ENCODE measurements around the gene AKAP7.
"Not testable (repeated sequence)": the region's sequence is repeated elsewhere in the genome, so short reads cannot be mapped to it uniquely, and the experiment has no call there.

Gene AKAP7

DNA sequence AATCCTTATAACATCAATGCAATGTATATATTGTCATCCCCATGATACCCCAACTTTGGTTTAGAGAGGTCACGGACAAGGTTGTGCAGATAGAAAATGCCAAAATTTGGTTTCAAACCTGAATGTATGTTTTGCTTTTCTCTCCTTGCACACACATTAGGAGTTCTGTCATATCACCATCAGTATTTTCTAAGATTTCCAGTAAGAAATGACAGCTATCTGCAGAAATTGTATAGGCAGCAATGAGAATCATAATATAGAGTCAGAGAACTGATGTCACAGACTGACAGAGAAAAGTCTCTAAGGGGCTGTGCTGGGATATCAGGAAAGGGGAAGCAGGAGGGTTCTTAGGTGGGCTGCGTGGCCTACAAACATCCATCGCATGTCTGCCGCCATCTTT lies 140.0 kb downstream of the AKAP7 start:
- peaks cover 25% of the 10 kb centered on the region for H3K36me3 Mint-ChIP-seq
- no peaks in the 10 kb centered on the region for H3K4me1 Mint-ChIP-seq
- H3K27ac Mint-ChIP-seq = no peak overlapping the region
- no peak overlapping the region for H3K4me3 Mint-ChIP-seq
- H3K9me3 Mint-ChIP-seq = peaks cover 8% of the 10 kb centered on the region
- ATAC-seq = no peak
- no peaks in the 10 kb centered on the region for H3K27me3 Mint-ChIP-seq

DNA sequence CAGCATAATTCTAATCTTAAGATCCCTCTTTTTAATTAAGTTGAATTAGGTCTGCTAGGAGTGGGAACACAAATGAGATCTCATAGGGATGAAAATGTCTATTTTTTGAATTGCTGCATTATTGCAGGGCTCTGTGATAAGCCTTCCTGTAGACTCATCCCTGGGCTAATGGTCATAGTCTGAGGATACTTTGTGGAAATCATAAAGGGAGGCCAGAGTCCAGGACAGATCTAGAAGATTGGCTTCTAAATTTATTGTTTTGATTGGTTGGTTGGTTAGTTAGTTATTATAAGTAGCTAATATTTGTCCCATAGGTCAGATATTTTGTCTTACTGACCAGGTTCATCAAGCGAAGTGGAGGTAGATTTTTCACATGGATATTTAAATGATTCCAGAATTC lies 142.3 kb downstream of the AKAP7 start:
- peaks cover 10% of the 10 kb centered on the region for H3K4me1 Mint-ChIP-seq
- peaks cover 24% of the 10 kb centered on the region for H3K36me3 Mint-ChIP-seq
- H3K4me3 Mint-ChIP-seq = no peak overlapping the region
- H3K27me3 Mint-ChIP-seq = no peaks in the 10 kb centered on the region
- peaks cover 8% of the 10 kb centered on the region for H3K9me3 Mint-ChIP-seq
- no peak overlapping the region for H3K27ac Mint-ChIP-seq
- no peak for ATAC-seq

DNA sequence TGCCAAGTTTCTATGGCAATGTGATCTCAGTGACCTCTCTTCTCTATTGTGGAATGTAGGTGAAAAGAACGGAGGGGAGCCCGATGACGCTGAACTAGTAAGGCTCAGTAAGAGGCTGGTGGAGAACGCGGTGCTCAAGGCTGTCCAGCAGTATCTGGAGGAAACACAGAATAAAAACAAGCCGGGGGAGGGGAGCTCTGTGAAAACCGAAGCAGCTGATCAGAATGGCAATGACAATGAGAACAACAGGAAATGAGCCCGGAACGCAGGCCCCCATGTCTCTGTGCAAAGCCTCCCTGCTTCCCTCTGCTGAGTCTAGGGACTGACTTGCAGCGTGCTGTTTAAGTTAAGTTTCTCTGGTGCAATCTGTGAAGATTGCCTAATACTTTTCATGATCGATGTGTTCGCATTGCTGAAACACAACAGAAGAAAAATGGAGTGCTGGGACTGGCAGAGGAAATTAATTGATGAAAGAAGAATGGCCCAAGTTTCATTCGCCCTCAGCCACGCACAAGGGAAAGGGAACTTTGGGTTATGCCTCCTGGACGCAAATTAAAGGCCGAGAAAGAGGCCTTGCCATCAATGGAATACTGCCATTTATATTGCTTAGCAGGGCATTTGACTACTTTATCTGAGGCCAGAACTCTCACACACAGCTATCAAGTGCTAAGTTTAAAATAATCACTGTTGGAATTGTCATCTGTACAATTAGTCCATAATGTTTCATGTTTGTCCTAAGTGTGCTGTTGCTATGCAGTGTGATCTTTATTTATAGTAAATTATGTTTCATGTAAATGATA lies 146.4 kb downstream of the AKAP7 start:
- H3K36me3 Mint-ChIP-seq = peaks cover 8% of the 10 kb centered on the region
- H3K4me1 Mint-ChIP-seq = peaks cover 10% of the 10 kb centered on the region
- H3K9me3 Mint-ChIP-seq = peaks cover 8% of the 10 kb centered on the region
- peak overlapping the region; percentile 46 for H3K4me3 Mint-ChIP-seq
- H3K27me3 Mint-ChIP-seq = no peaks in the 10 kb centered on the region
- ATAC-seq = peak; percentile 72
- peak overlapping the region; percentile 77 for H3K27ac Mint-ChIP-seq

DNA sequence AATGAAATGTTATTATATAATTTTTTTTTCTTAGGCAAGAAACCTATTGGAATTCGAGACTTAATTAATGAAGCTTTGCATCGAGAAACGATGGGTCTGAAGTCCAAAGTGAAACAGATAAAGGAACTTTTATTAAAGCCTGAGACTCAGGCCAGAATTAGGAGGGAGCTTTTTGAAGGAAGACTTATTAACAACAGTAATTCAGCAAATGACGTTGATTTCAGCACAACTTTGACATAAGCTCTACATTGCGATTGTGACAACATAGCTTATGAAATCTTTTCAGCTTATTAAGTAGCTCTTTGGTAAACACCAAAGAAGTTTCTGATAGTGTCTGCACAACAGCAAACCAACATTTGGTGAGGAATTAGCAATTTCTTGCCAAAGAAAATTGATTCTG lies 147.1 kb downstream of the AKAP7 start:
- Mint-ChIP-seq H3K27ac (no peak overlapping the region), H3K9me3 (peaks cover 8% of the 10 kb centered on the region), H3K27me3 (no peaks in the 10 kb centered on the region), H3K4me1 (peaks cover 10% of the 10 kb centered on the region), H3K36me3 (peaks cover 8% of the 10 kb centered on the region), H3K4me3 (no peak overlapping the region)
- no peak for ATAC-seq

DNA sequence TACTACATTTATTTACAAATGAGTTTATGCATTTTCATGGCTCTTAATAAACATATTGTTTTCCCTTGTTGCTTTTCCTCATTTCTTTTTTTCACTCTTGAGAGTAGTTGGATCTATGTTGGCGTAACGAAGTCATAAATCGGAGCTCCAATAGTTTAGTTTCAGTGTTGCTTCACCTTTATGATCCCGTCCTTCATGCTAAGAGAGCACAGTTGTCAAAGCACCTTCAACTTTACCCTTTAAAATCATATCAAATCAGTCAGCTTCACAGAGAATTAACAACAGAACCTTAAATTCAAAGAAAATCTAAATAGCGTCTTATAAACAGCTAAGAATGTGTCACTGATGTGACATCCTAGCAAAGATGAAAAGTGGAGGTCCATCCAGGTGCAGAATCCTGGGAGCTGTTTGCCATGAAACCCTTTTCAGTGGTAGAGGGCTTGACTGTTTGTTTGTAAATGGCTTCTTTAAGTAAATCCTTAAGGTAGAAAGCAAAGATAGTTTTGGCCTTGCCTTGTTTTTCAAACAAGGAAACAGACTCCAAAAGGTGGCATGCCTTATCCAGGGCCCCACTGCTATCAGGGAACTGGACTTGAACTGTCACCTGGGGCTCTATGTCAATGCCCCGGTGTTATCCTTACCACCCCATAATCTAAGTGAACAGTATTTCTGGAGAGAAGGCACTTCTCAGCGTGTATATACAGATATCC lies 148.4 kb downstream of the AKAP7 start:
- Mint-ChIP-seq H3K27ac (no peak overlapping the region), H3K4me3 (no peak overlapping the region)

DNA sequence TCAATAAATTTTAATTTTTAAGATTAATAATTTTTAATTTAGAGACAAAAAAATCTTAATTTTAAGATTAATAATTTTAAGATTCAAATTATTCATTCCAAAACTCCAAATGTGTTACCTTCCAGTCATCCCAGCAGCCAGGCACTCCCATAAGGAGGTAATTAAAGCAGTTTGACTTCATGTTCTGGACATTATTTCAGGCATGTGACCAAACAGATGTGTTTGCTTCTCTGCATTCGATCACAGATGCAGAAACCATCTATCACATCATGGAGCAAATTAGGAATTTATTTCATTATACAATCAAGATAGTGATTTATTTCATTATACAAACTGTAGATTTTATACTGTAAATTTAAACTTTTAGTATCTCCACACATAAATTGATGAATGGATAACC lies 150.3 kb downstream of the AKAP7 start:
- no peak overlapping the region for H3K27ac Mint-ChIP-seq
- H3K4me3 Mint-ChIP-seq = no peak overlapping the region
- H3K4me1 Mint-ChIP-seq = peaks cover 10% of the 10 kb centered on the region
- no peaks in the 10 kb centered on the region for H3K36me3 Mint-ChIP-seq
- no peaks in the 10 kb centered on the region for H3K27me3 Mint-ChIP-seq
- ATAC-seq = no peak
- no peaks in the 10 kb centered on the region for H3K9me3 Mint-ChIP-seq

More for the DNA sequence above, 148.4 kb downstream of the AKAP7 start:
- Mint-ChIP-seq H3K36me3 (peaks cover 3% of the 10 kb centered on the region), H3K4me1 (peaks cover 10% of the 10 kb centered on the region), H3K9me3 (peaks cover 4% of the 10 kb centered on the region), H3K27me3 (no peaks in the 10 kb centered on the region)
- ATAC-seq = no peak

DNA sequence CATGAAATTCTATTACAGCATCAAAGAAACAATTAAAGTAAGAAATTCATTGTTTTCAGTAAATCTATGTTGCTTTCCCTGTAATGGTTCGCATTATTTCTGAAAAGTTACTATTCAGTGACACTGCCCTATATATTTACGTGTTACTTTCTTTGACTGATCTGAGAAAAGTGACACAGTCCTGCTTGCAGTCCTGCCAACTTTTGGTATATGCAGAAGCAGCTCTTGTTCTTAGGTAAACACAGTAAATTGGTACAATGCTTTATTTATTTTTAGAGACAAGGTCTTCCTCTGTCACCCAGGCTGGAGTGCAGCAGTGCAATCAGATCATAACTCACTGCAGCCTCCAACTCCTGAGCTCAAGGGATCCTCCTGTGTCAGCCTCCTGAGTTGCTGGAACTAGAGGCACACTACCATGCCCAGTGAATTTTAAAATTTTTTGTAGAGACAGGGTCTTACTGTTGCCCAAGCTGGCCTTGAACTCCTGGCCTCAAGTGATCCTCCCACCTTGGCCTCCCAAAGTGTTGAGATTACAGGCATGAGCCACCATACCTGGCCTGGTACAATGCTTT lies 151.3 kb downstream of the AKAP7 start:
- Mint-ChIP-seq H3K27ac (no peak overlapping the region), H3K36me3 (no peaks in the 10 kb centered on the region), H3K4me1 (peaks cover 3% of the 10 kb centered on the region), H3K4me3 (no peak overlapping the region), H3K27me3 (no peaks in the 10 kb centered on the region), H3K9me3 (no peaks in the 10 kb centered on the region)
- ATAC-seq = no peak

DNA sequence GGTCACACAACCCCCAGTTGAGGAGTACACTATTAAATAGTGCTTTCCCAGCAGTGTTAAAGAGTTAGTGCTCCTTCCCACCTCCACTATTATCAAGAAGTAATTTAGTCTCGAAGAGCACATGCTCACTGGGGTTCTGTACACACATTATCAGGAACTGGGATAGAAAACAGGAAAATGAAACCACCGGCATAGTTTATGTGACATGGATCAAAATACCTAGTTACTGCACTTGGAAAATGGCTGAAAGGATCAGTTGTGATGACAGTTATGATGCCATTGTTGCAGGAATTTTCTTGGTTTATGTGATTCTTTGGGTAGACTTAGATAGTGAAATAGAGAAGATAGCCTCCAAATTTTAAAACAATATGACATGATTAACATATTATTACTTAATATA lies 152.9 kb downstream of the AKAP7 start:
- Mint-ChIP-seq H3K27me3 (no peaks in the 10 kb centered on the region), H3K4me1 (peaks cover 6% of the 10 kb centered on the region), H3K27ac (no peak overlapping the region), H3K9me3 (no peaks in the 10 kb centered on the region), H3K36me3 (no peaks in the 10 kb centered on the region), H3K4me3 (no peak overlapping the region)
- ATAC-seq = no peak

DNA sequence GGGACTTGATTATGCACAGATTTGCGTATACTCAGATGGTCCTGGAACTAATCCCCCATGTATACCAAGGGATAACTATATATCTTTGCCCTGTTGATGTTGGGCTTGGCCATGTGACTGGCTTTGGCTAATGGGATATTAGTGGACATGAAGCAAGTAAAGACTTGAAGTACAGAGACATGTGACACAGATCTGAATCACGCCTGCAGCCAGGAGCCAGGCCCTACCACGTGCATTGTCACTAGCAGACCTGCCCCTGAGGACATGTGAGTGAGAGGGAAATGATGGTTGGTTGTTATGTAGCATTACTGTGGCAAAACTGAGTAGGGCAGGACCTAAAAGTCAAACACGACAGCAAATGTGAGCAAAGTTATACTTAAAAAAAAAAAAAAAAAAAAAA lies 155.7 kb downstream of the AKAP7 start:
- H3K27ac Mint-ChIP-seq = no peak overlapping the region
- H3K36me3 Mint-ChIP-seq = no peaks in the 10 kb centered on the region
- no peak for ATAC-seq
- no peaks in the 10 kb centered on the region for H3K9me3 Mint-ChIP-seq
- peaks cover 6% of the 10 kb centered on the region for H3K4me1 Mint-ChIP-seq
- H3K4me3 Mint-ChIP-seq = no peak overlapping the region
- peaks cover 2% of the 10 kb centered on the region for H3K27me3 Mint-ChIP-seq

DNA sequence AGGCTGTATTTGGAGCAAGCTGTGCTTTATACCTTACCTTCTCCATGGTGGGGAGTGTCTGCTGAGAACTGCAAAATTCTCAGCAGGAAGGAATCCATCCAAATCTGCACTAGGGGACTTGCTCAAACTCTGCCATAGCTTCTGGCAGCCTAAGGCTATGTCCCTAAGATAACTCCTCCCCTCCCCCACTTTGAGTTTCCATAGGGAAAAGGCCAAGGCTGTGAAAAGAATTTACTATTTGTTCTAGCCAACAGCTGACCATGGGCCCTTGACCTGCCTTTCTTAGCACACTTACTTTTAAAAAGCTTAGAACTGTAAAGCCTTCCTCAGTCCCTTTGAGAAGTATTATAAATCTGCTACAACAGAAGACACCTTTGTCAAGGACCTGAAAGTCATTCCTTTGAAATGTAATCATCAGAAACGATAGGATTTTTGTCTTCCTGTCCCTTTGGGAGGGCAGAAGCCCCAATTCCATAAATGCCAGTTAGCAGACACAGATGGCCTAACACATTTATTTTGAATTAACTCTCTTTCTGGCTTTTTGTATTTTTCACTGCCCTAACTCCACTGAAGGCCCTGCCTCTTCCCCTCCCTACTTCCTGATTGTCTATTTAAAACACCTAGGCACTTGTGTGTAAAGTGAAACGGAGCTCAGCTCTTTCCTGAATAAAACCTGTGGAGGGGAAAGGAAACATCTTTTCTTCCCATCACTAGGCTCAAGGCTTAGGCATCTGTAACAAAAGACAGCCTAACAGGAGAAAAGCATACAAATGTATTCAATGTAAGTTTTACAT lies 157.1 kb downstream of the AKAP7 start:
- H3K36me3 Mint-ChIP-seq = no peaks in the 10 kb centered on the region
- H3K4me1 Mint-ChIP-seq = peaks cover 6% of the 10 kb centered on the region
- ATAC-seq = no peak
- peaks cover 13% of the 10 kb centered on the region for H3K27me3 Mint-ChIP-seq
- H3K9me3 Mint-ChIP-seq = no peaks in the 10 kb centered on the region
- H3K27ac Mint-ChIP-seq = no peak overlapping the region
- no peak overlapping the region for H3K4me3 Mint-ChIP-seq

DNA sequence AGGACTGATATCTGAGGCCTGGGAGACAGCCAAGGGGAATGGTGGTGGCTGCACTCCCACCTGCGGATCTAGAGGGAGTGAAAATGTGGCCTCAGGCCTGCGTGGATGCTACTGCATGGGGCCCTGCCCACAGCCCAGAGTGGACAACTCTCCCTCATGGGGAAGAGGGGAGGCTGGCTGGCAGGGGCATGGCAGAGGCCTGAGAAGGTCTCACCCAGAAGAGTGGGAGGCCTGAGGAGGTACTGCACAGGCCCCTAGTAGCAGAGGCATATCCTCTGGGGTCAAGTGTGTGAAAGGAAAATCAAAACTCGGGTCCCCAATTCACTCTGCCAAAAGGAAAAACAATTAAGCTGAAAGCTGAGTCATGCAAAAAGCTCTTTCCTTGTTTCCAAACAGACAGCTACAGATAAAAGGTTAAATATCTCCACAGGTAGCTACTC lies 158.2 kb downstream of the AKAP7 start:
- no peaks in the 10 kb centered on the region for H3K36me3 Mint-ChIP-seq
- no peak overlapping the region for H3K4me3 Mint-ChIP-seq
- H3K9me3 Mint-ChIP-seq = no peaks in the 10 kb centered on the region
- no peak overlapping the region for H3K27ac Mint-ChIP-seq
- H3K4me1 Mint-ChIP-seq = peaks cover 6% of the 10 kb centered on the region
- peaks cover 13% of the 10 kb centered on the region for H3K27me3 Mint-ChIP-seq
- ATAC-seq = no peak

DNA sequence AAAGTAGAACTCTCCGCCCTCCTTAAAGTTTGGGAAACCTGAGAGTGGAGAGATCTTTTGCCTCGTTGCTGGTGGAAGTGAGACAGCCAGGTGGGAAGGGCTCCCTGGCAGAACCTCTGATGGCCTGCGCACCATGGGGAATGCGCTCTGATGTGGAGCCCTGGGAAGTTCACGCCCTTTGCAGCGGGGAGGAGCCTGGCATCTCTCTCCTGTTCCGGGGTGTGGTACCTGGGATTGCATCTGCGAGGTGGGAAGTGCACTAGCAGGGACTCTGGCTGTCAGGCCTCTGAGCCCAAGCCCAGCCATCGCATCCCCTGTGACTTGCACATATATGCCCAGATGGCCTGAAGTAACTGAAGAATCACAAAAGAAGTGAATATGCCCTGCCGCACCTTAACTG lies 159.8 kb downstream of the AKAP7 start:
- ATAC-seq = no peak
- no peaks in the 10 kb centered on the region for H3K36me3 Mint-ChIP-seq
- H3K27ac Mint-ChIP-seq = no peak overlapping the region
- no peak overlapping the region for H3K4me3 Mint-ChIP-seq
- H3K9me3 Mint-ChIP-seq = no peaks in the 10 kb centered on the region
- H3K27me3 Mint-ChIP-seq = peaks cover 13% of the 10 kb centered on the region
- peaks cover 6% of the 10 kb centered on the region for H3K4me1 Mint-ChIP-seq

DNA sequence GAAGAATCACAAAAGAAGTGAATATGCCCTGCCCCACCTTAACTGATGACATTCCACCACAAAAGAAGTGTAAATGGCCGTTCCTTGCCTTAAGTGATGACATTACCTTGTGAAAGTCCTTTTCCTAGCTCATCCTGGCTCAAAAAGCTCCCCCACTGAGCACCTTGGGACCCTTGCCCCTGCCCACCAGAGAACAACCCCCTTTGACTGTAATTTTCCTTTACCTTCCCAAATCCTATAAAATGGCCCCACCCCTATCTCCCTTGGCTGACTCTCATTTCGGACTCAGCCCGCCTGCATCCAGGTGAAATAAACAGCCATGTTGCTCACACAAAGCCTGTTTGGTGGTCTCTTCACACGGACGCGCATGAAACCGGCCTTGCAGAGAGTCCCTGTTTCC lies 165.6 kb downstream of the AKAP7 start:
- H3K9me3 Mint-ChIP-seq, H3K36me3 Mint-ChIP-seq, H3K27ac Mint-ChIP-seq, H3K4me3 Mint-ChIP-seq, ATAC-seq, H3K4me1 Mint-ChIP-seq: not testable (repeated sequence)
- H3K27me3 Mint-ChIP-seq = peaks cover 12% of the 10 kb centered on the region

DNA sequence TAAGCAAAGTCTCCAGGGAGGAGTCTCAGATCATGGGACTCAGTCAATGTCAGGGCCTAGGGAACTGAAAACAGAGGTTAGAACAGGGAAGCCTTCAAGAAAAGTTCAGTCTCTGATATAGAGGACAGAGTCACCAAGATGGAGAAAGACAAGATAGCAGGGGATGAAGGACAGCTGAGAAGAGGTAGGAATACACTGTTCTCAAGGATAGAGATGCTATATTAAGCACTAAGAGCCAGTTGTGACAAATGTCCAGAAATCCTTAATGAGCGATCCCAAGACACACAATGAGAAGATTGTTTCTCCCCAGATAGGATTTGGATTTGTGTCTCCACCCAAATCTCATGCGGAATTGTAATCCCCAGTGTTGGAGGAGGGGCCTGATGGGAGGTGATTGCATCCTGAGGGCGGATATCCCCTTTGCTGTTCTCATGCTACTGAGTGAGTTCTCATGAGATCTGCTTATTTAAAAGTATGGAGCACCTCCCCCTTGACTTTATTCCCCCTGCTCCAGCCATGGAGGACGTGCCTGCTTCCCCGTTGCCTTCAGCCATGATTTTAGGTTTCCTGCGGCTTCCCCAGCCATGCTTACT lies 168.2 kb downstream of the AKAP7 start:
- no peak overlapping the region for H3K4me3 Mint-ChIP-seq
- no peaks in the 10 kb centered on the region for H3K27me3 Mint-ChIP-seq
- ATAC-seq = no peak
- H3K27ac Mint-ChIP-seq = no peak overlapping the region
- H3K4me1 Mint-ChIP-seq = peaks cover 5% of the 10 kb centered on the region
- no peaks in the 10 kb centered on the region for H3K9me3 Mint-ChIP-seq
- H3K36me3 Mint-ChIP-seq = no peaks in the 10 kb centered on the region

Measured in stimulated activated memory B cell treated with anti-CD40 and anti-IgM and Interleukin-4, amounts not matched to agents 10 μg/mL and 1 μg/mL and 100 μg/mL, for 72 hours (primary cell).